ENCODE measurements around the gene WFS1.

GRCh38 chr4:6345096-6345830, 75.6 kb downstream of the WFS1 start:
- TF ChIP-seq EZH2phosphoT487 (IDR thresholded peaks at IDR 0.05; ENCODE audit: low read depth, severe bottlenecking, unreplicated experiment), result no peak
- TF ChIP-seq EZH2 (IDR thresholded peaks at IDR 0.05; ENCODE audit: borderline replicate concordance), result no peak
